GM12891 (cell line): Measurements from ENCODE around the gene N4BP3.

Experiments used
- PAX5 ChIP-seq: IDR thresholded peaks from 2 replicates; pipeline ENCODE4 v1.6.1; 2011; ENCODE audit warnings: low read length, moderate library complexity, mild to moderate bottlenecking; ENCODE audit not compliant: insufficient read depth, severe bottlenecking
- POLR2A ChIP-seq: IDR thresholded peaks from 2 replicates; pipeline ENCODE4 v1.6.1; 2011; ENCODE audit warnings: low read depth, low read length, control low read depth
- POLR2AphosphoS5 ChIP-seq: IDR thresholded peaks from 2 replicates; pipeline ENCODE4 v1.6.1; 2011; ENCODE audit warnings: low read depth, low read length, control low read depth
- POU2F2 ChIP-seq: IDR thresholded peaks from 2 replicates; pipeline ENCODE4 v1.6.1; 2011; ENCODE audit warnings: low read depth, mild to moderate bottlenecking, control low read depth, low read length, moderate library complexity
- TAF1 ChIP-seq: IDR thresholded peaks from 2 replicates; pipeline ENCODE4 v1.6.1; 2011; ENCODE audit warnings: low read depth, low read length, control low read depth

- TF ChIP-seq POLR2A (no peak), POLR2AphosphoS5 (no peak), TAF1 (no peak), POU2F2 (no peak), PAX5 (no peak)
Observed at GRCh38 chr5:178093134-178093533, 20.2 kb upstream of the N4BP3 start.
